Measurements from ENCODE around the gene OSBPL3. TPM values are rescaled to one million over a fixed set of nuclear protein-coding genes. Genes with fewer than 3 reads are reported as not detected.

Gene OSBPL3
- polyA plus RNA-seq, 1 of the 3 experiments (the other 2 are of a cell fraction) = 23.2 TPM

- no peak for TF ChIP-seq MAX (IDR thresholded peaks at IDR 0.05; ENCODE audit: low read depth)
These were observed 113.9 kb downstream of the OSBPL3 start (continued) for GRCh38 chr7:24866004-24866615.

- H3K36me3 ChIP-seq (replicated peaks in 1 of 2; ENCODE audit: control insufficient read depth in 1 of 2, insufficient read depth in 2 of 2, low read length in 1 of 2) = peaks cover 55 to 68% of the 10 kb centered on the region in 2 experiments
- no peak overlapping the region for H3K9ac ChIP-seq
- no peak for DNase-seq
- no peaks in the 10 kb centered on the region; a peak in 1 of 4 replicates for H3K4me1 ChIP-seq (ENCODE audit: control insufficient read depth in 1 of 2, insufficient read depth in 2 of 2, low read depth in 1 of 2, low read length in 1 of 2)
- 92% methylated on average over 6 of the region's 6 CpGs for WGBS (ENCODE audit: low lambda C conversion rate)
- H3K27me3 ChIP-seq (ENCODE audit: insufficient read depth) = no peaks in the 10 kb centered on the region
- H2AFZ ChIP-seq (ENCODE audit: low read depth) = no peak overlapping the region
- ChIA-PET POLR2A (no interaction called here), CTCF (interaction anchor here (1.8 kb wide), 1 partner anchor 44 kb away, joined by 10 read pairs; no protein-coding TSS in a partner anchor)
- no peaks in the 10 kb centered on the region for H3F3A ChIP-seq (replicated peaks; ENCODE audit: insufficient read depth)
- H3K79me2 ChIP-seq (ENCODE audit: insufficient read depth) = no peaks in the 10 kb centered on the region
- H4K20me1 ChIP-seq (ENCODE audit: insufficient read depth) = no peaks in the 10 kb centered on the region
- H3K9me3 ChIP-seq = no peaks in the 10 kb centered on the region
- H3K4me2 ChIP-seq = no peak overlapping the region
- H3K4me3 ChIP-seq (ENCODE audit: low read depth in 2 of 2, low read length in 1 of 2) = no peak overlapping the region
- H3K9me2 ChIP-seq = no peaks in the 10 kb centered on the region
- TF ChIP-seq TAF1 (IDR thresholded peaks at IDR 0.05; ENCODE audit: borderline replicate concordance, low read depth, low read length) (no peak), FOXM1 (IDR thresholded peaks at IDR 0.05; ENCODE audit: low read depth) (no peak), GABPA (IDR thresholded peaks at IDR 0.05; ENCODE audit: low read depth) (no peak), CHD2 (IDR thresholded peaks at IDR 0.05; ENCODE audit: low read length, partially characterized antibody) (no peak), MEF2A (IDR thresholded peaks at IDR 0.05; ENCODE audit: borderline replicate concordance, low read depth) (no peak), USF1 (IDR thresholded peaks at IDR 0.05; ENCODE audit: borderline replicate concordance, low read depth) (no peak)
- H3K27ac ChIP-seq (ENCODE audit: low read depth in 2 of 2, low read length in 1 of 2) = no peak overlapping the region
These were observed 115.7 kb downstream of the OSBPL3 start for GRCh38 chr7:24864214-24864817.

GRCh38 chr7:24863626-24864025 lies 116.4 kb downstream of the OSBPL3 start:
- Histone ChIP-seq H3K79me2 (ENCODE audit: insufficient read depth) (no peaks in the 10 kb centered on the region), H3K27me3 (ENCODE audit: insufficient read depth) (no peaks in the 10 kb centered on the region), H3K27ac (ENCODE audit: low read depth in 2 of 2, low read length in 1 of 2) (no peak overlapping the region), H3K36me3 (replicated peaks in 1 of 2; ENCODE audit: control insufficient read depth in 1 of 2, insufficient read depth in 2 of 2, low read length in 1 of 2) (peaks cover 56 to 72% of the 10 kb centered on the region in 2 experiments), H3K9me2 (no peaks in the 10 kb centered on the region), H3F3A (replicated peaks; ENCODE audit: insufficient read depth) (no peaks in the 10 kb centered on the region), H3K9me3 (no peaks in the 10 kb centered on the region), H2AFZ (ENCODE audit: low read depth) (no peak overlapping the region), H3K4me2 (no peak overlapping the region), H3K9ac (no peak overlapping the region), H4K20me1 (ENCODE audit: insufficient read depth) (no peaks in the 10 kb centered on the region), H3K4me1 (ENCODE audit: control insufficient read depth in 1 of 2, insufficient read depth in 2 of 2, low read depth in 1 of 2, low read length in 1 of 2) (no peaks in the 10 kb centered on the region; a peak in 1 of 4 replicates), H3K4me3 (ENCODE audit: low read depth in 2 of 2, low read length in 1 of 2) (no peak overlapping the region)
- no peak for DNase-seq
- CTCF ChIA-PET = interaction anchor here (0.9 to 1.8 kb wide), 2 partner anchors 44 to 235 kb away, joined by 4 to 10 read pairs; no protein-coding TSS in a partner anchor
- TF ChIP-seq RCOR1 (IDR thresholded peaks at IDR 0.05; ENCODE audit: low read length) (no peak), EZH2phosphoT487 (IDR thresholded peaks at IDR 0.05; ENCODE audit: borderline replicate concordance, low read depth) (no peak), TAF1 (IDR thresholded peaks at IDR 0.05; ENCODE audit: borderline replicate concordance, low read depth, low read length) (no peak), FOXM1 (IDR thresholded peaks at IDR 0.05; ENCODE audit: low read depth) (no peak), SIN3A (IDR thresholded peaks at IDR 0.05; ENCODE audit: borderline replicate concordance, low read depth, low read length) (no peak), NFIC (IDR thresholded peaks at IDR 0.05; ENCODE audit: borderline replicate concordance) (no peak), NRF1 (IDR thresholded peaks at IDR 0.05; ENCODE audit: low read depth, low read length) (no peak), IRF3 (IDR thresholded peaks at IDR 0.05; ENCODE audit: low read depth, low read length) (no peak), RAD21 (IDR thresholded peaks at IDR 0.05; ENCODE audit: low read length) (no peak), RFX5 (IDR thresholded peaks at IDR 0.05; ENCODE audit: low read length) (no peak), POLR2AphosphoS5 (IDR thresholded peaks at IDR 0.05; ENCODE audit: low read depth, low read length) (no peak), GABPA (IDR thresholded peaks at IDR 0.05; ENCODE audit: low read depth) (no peak), GATA2 (CRISPR knock-in tag; IDR thresholded peaks at IDR 0.05) (no peak), MXI1 (IDR thresholded peaks at IDR 0.05; ENCODE audit: low read depth, low read length) (no peak), MEF2A (IDR thresholded peaks at IDR 0.05; ENCODE audit: borderline replicate concordance, low read depth) (no peak)
- POLR2A ChIA-PET = no interaction called here

Data from SK-N-SH (cell line).